IMR-90 (cell line): Measurements from ENCODE around the gene GPLD1. TPM values are rescaled to one million over a fixed set of nuclear protein-coding genes. Genes with fewer than 3 reads are reported as not detected.

ENCODE experiments used
- ATAC-seq: fragments of 200-7000 bp; cut with Tn5 transposase; 2 replicates; pipeline ENCODE4 v1.9.1; 2020; ENCODE audit warnings: low read depth, mild to moderate bottlenecking, moderate library complexity
- BruUV-seq: library from RNA; stranded (reverse); fragments of 400-500 nt; replicated peaks from 2 replicates; lab custom pipeline; 2021; lab: Mats Ljungman, UMichigan
- CTCF ChIA-PET: fragments of 300-600 bp; formaldehyde crosslinking; extraction: SDS; loops from one replicate; lab custom pipeline; 2021; ENCODE audit warnings: antibody characterized with exemption; lab: Yijun Ruan, JAX
- POLR2A ChIA-PET: fragments of 300-600 bp; sonication (Branson Sonifier 250); formaldehyde crosslinking; loops from one replicate; lab custom pipeline; 2022; ENCODE audit warnings: antibody characterized with exemption; ENCODE audit not compliant: unreplicated experiment; lab: Charles Lee
- DNase-seq: peaks from one replicate; pipeline ENCODE4 v3.0.0; 2013
- H2AFZ ChIP-seq: replicated peaks from 2 replicates; pipeline ENCODE3; 2013; ENCODE audit warnings: low read length, mild to moderate bottlenecking; ENCODE audit not compliant: poor library complexity
- H2AK5ac ChIP-seq: 2 replicates; pipeline ENCODE4 v1.6.1; 2013; ENCODE audit warnings: low read depth, low read length, inconsistent platforms
- H2AK9ac ChIP-seq: replicated peaks from 2 replicates; pipeline ENCODE3; 2013; ENCODE audit warnings: mild to moderate bottlenecking, low read depth, low read length, moderate library complexity; ENCODE audit not compliant: poor library complexity
- H2BK120ac ChIP-seq: 2 replicates; pipeline ENCODE4 v1.6.1; 2013; ENCODE audit warnings: low read depth, low read length, inconsistent platforms
- H2BK15ac ChIP-seq: 3 replicates; pipeline ENCODE4 v1.6.1; 2013; ENCODE audit warnings: low read depth, low read length, inconsistent platforms
- H2BK20ac ChIP-seq: 2 replicates; pipeline ENCODE4 v1.6.1; 2013; ENCODE audit warnings: low read depth, mild to moderate bottlenecking, inconsistent platforms, low read length, moderate library complexity
- H2BK5ac ChIP-seq: 2 replicates; pipeline ENCODE4 v1.6.1; 2013; ENCODE audit warnings: mild to moderate bottlenecking, low read depth, low read length, inconsistent platforms; ENCODE audit not compliant: poor library complexity, severe bottlenecking
- H3K14ac ChIP-seq: replicated peaks from 2 replicates; pipeline ENCODE4 v1.6.1; 2013; ENCODE audit warnings: low read depth, low read length, inconsistent platforms
- H3K18ac ChIP-seq: 2 replicates; pipeline ENCODE4 v1.6.1; 2013; ENCODE audit warnings: low read depth, low read length, control low read depth
- H3K23ac ChIP-seq: 2 replicates; pipeline ENCODE4 v1.6.1; 2013; ENCODE audit warnings: low read depth, low read length, inconsistent platforms
- H3K27ac ChIP-seq: 2 replicates; pipeline ENCODE4 v1.5.1; 2013; ENCODE audit warnings: mild to moderate bottlenecking, control low read depth, low read length; ENCODE audit not compliant: insufficient read depth
- H3K27me3 ChIP-seq: 2 replicates; pipeline ENCODE4 v1.6.1; 2013; ENCODE audit warnings: low read length; ENCODE audit not compliant: control insufficient read depth, insufficient read depth
- H3K36me3 ChIP-seq: 2 replicates; pipeline ENCODE4 v1.6.1; 2013; ENCODE audit warnings: low read length, mixed read lengths; ENCODE audit not compliant: control insufficient read depth, insufficient read depth
- H3K4ac ChIP-seq: 2 replicates; pipeline ENCODE4 v1.6.1; 2013; ENCODE audit warnings: low read depth, low read length, inconsistent platforms
- H3K4me1 ChIP-seq: 2 replicates; pipeline ENCODE4 v1.6.1; 2013; ENCODE audit warnings: low read length, mixed read lengths; ENCODE audit not compliant: control insufficient read depth, insufficient read depth
- H3K4me2 ChIP-seq: 2 replicates; pipeline ENCODE4 v1.6.1; 2013; ENCODE audit warnings: low read depth, mild to moderate bottlenecking, control low read depth, low read length, moderate library complexity
- H3K4me3 ChIP-seq: 2 replicates; pipeline ENCODE4 v1.5.1; 2013; ENCODE audit warnings: low read depth, mild to moderate bottlenecking, control low read depth, low read length, moderate library complexity; ENCODE audit not compliant: insufficient read depth
- H3K56ac ChIP-seq: 2 replicates; pipeline ENCODE4 v1.6.1; 2013; ENCODE audit warnings: low read length, inconsistent platforms; ENCODE audit not compliant: insufficient read depth; ENCODE audit errors: extremely low read depth
- H3K79me1 ChIP-seq, 2 experiments: 2 replicates each; pipeline ENCODE4 v1.6.1; 2013; ENCODE audit warnings: low read length in 2 of 2, inconsistent platforms in 1 of 2, low read depth in 1 of 2
- H3K9ac ChIP-seq: 2 replicates; pipeline ENCODE4 v1.6.1; 2013; ENCODE audit warnings: low read depth, low read length, control low read depth
- H3K9me1 ChIP-seq: 2 replicates; pipeline ENCODE4 v1.6.1; 2013; ENCODE audit warnings: low read length, inconsistent platforms; ENCODE audit not compliant: insufficient read depth
- H3K9me3 ChIP-seq: 2 replicates; pipeline ENCODE4 v1.6.1; 2013; ENCODE audit warnings: low read length; ENCODE audit not compliant: control insufficient read depth, insufficient read depth
- H4K20me1 ChIP-seq: 2 replicates; pipeline ENCODE4 v1.6.1; 2013; ENCODE audit warnings: low read length, inconsistent platforms; ENCODE audit not compliant: insufficient read depth
- H4K5ac ChIP-seq: 2 replicates; pipeline ENCODE4 v1.6.1; 2013; ENCODE audit warnings: mild to moderate bottlenecking, low read depth, low read length, control low read depth
- H4K8ac ChIP-seq, 2 experiments: 2 replicates each; pipeline ENCODE4 v1.6.1; 2013; ENCODE audit warnings: low read depth in 2 of 2, low read length in 2 of 2, control low read depth in 1 of 2, inconsistent platforms in 1 of 2
- H4K91ac ChIP-seq: 2 replicates; pipeline ENCODE4 v1.6.1; 2013; ENCODE audit warnings: low read depth, low read length, inconsistent platforms; ENCODE audit not compliant: insufficient read depth
- BHLHE40 ChIP-seq: fragments of 150-350 bp; IDR thresholded peaks from 2 replicates; pipeline ENCODE4 v1.6.1; 2016; ENCODE audit warnings: mild to moderate bottlenecking, low read depth, low read length
- CEBPB ChIP-seq: IDR thresholded peaks from 2 replicates; pipeline ENCODE4 v1.6.1; 2012; ENCODE audit warnings: low read depth, low read length, improper control_type of control experiment
- CHD1 ChIP-seq: IDR thresholded peaks from 2 replicates; pipeline ENCODE4 v1.6.1; 2012; ENCODE audit warnings: low read depth, low read length, improper control_type of control experiment
- FOS ChIP-seq: fragments of 150-350 bp; IDR thresholded peaks from 2 replicates; pipeline ENCODE4 v1.6.1; 2016; ENCODE audit warnings: low read depth, low read length
- NFE2L2 ChIP-seq: fragments of 150-350 bp; IDR thresholded peaks from 2 replicates; pipeline ENCODE4 v1.6.1; 2016; ENCODE audit warnings: low read depth, mild to moderate bottlenecking, low read length
- POLR2A ChIP-seq: IDR thresholded peaks from 2 replicates; pipeline ENCODE4 v1.6.1; 2012; ENCODE audit warnings: mild to moderate bottlenecking, low read depth, low read length
- RFX5 ChIP-seq: IDR thresholded peaks from 2 replicates; pipeline ENCODE4 v1.8.0; 2012; ENCODE audit warnings: low read depth, mild to moderate bottlenecking, low read length, moderate library complexity
- SMC3 ChIP-seq: fragments of 150-350 bp; IDR thresholded peaks from 2 replicates; pipeline ENCODE4 v1.6.1; 2016; ENCODE audit warnings: low read depth, mild to moderate bottlenecking, antibody characterized with exemption, low read length, moderate library complexity
- WGBS, 2 experiments: methylation state at CpG; one replicate each; pipeline versions ENCODE4 v1.1.5 to v1.1.7; 2013; ENCODE audit warnings: missing lambda C conversion rate in 2 of 2; ENCODE audit not compliant: insufficient read length in 1 of 2; ENCODE audit errors: extremely low coverage in 2 of 2; 5-methylcytosine and 5-hydroxymethylcytosine counted together
- dilution Hi-C: fragments of 300-500 bp; cut with HindIII; formaldehyde crosslinking; loops from one replicate; pipeline ENCODE4 v1.14.3; 2018; ENCODE audit warnings: low sequenced_read_pairs; ENCODE audit not compliant: unreplicated experiment
- in situ Hi-C: fragments of 300-500 bp; cut with MboI; formaldehyde crosslinking; loops from 3 replicates; pipeline ENCODE4 v1.14.3; 2019; ENCODE audit warnings: low sequenced_read_pairs, inconsistent platforms, mixed read lengths
- intact Hi-C: fragments of 100-400 bp; cut with micrococcal nuclease; formaldehyde crosslinking; loops from 2 replicates; pipeline ENCODE4 v1.10.0; 2022
- polyA plus RNA-seq, 3 experiments: library from polyadenylated mRNA; depleted of rRNA; stranded (reverse); fragments of >200 nt; gene quantifications; 2 replicates each; pipeline ENCODE4 v1.2.3, GENCODE V29; 2012; ENCODE audit warnings: low replicate concordance in 1 of 3
- total RNA-seq: library from RNA; depleted of rRNA; stranded (reverse); fragments of >200 nt; gene quantifications from 2 replicates; pipeline ENCODE4 v1.2.3, GENCODE V29; 2012

GPLD1 gene
- total and polyA plus RNA-seq, 2 of the 4 experiments (the other 2 are of a cell fraction): 0.05 to 0.18 TPM

DNA sequence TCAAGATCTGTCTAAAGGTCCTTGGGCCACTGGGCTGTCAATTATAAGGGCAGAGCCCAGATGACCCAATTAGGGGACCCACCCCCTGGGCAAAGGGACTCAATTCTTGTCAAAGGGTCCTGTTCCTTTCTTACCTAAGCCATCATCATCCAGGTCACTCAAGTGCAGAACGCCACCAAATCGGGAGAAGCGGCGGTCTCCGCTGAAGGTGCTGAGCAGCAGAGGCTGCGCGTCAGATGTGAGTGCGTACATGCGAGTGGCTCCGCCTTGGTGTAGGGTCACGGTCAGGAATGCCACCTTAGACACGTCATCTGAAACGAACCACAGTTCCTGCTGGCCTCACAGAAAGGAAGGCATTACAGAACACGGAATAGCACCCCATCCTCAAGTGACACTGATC is 52.4 kb downstream of the GPLD1 start:
- H3K27ac ChIP-seq: no peak overlapping the region
- no peak overlapping the region for H2AK5ac ChIP-seq
- dilution Hi-C loops: no loop called here
- no peak for ATAC-seq
- DNase-seq: no peak
- ChIA-PET CTCF (no interaction called here), POLR2A (no interaction called here)
- no peak overlapping the region for H2AK9ac ChIP-seq
- H3K4me2 ChIP-seq: no peak overlapping the region
- H3K56ac ChIP-seq: no peak overlapping the region
- no TSS peak for BruUV-seq
- no peak overlapping the region for H2BK5ac ChIP-seq
- no peak overlapping the region for H3K14ac ChIP-seq
- H3K18ac ChIP-seq: no peak overlapping the region
- in situ Hi-C loops: loop anchor here (10.0 kb wide), 1 partner anchor 258 kb away; no protein-coding TSS in a partner anchor
- TF ChIP-seq POLR2A (no peak), CEBPB (no peak), RFX5 (no peak), SMC3 (no peak), NFE2L2 (no peak), FOS (no peak), CHD1 (no peak), BHLHE40 (no peak)
- H2BK15ac ChIP-seq: no peak overlapping the region
- H3K9me3 ChIP-seq: no peaks in the 10 kb centered on the region
- no peaks in the 10 kb centered on the region for H4K20me1 ChIP-seq
- H3K9ac ChIP-seq: no peak overlapping the region
- H2BK20ac ChIP-seq: no peak overlapping the region
- intact Hi-C loops: no loop called here
- H3K4me1 ChIP-seq: no peaks in the 10 kb centered on the region
- H3K4me3 ChIP-seq: no peak overlapping the region
- H4K91ac ChIP-seq: no peak overlapping the region
- H3K27me3 ChIP-seq: no peaks in the 10 kb centered on the region; the same call in 1 of the 2 replicates
- no peak overlapping the region for H4K8ac ChIP-seq
- H2AFZ ChIP-seq: no peak overlapping the region
- H4K5ac ChIP-seq: no peak overlapping the region
- no peak overlapping the region for H3K23ac ChIP-seq
- 80% methylated on average over 10 of the region's 14 CpGs; no CpG with 5 or more reads in 1 of the 2 experiments for WGBS, 2 experiments
- H3K79me1 ChIP-seq: no peaks in the 10 kb centered on the region
- peaks cover 3% of the 10 kb centered on the region; the same call in 1 of the 2 replicates for H3K9me1 ChIP-seq
- H2BK120ac ChIP-seq: no peak overlapping the region
- no peak overlapping the region for H3K4ac ChIP-seq
- H3K36me3 ChIP-seq: no peaks in the 10 kb centered on the region
